Fibroblast of skin of left biceps (primary cell): ENCODE results near the gene C2orf76.

Source experiments
- DNase-seq, 2 experiments: peaks; one replicate each; pipeline ENCODE4 v3.0.0-alpha.2; 2013; ENCODE audit warnings: low read depth in 2 of 2

The C2orf76 gene

DNA sequence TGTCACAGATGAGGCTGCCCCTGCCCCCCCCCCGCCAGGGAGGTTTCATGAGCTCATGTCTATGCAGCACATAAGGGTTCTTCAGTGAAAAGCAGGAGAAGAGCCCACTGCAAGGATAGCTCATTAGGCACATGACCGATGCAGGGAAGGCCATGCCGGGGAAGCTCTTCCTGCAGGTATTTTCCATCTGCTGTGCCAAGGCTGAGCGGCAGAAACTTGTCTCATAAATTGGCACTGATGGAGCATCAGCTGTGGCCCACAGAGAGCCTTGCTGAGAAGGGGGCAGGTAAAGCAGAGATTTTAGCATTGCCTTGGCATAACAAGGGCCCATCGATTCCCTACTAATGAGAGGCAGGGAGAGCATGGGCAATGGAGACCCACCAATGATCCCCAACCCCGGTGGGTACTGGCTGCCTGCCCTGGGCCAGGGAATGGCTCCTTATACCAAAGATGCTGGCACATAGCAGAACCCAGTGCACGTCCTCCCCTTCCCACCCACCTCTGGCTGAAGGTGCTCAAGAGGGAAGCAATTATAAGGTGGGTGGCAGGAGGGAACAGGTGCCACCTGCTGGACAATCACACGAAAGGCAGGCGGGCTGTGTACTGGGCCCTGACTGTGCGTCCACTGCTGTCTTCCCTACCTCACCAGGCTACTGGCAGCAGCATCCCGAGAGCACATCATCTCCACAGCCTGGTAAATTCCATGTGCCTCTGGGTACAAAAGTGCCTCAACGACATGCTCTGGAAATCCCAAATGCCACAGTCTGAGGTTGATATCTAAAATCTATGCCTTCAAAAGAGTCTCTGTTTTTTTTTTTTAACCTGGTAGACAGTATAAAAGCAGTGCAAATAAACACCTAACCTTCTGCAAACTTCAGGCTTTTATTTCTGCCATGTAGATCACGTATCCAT, 101.6 kb downstream of the C2orf76 start:
- DNase-seq, result no peak

DNA sequence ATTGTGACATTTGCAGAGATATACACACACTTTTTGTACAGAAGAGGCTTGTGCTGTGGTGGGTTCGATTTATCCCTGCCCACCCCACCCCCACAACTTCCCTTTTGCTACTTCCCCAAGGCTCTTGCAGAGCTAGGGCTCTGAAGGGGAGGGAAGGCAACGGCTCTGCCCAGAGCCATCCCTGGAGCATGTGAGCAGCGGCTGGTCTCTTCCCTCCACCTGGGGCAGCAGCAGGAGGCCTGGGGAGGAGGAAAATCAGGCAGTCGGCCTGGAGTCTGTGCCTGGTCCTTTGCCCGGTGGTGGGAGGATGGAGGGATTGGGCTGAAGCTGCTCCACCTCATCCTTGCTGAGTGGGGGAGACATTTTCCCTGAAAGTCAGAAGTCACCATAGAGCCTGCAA, 103.0 kb downstream of the C2orf76 start:
- DNase-seq, result no peak

DNA sequence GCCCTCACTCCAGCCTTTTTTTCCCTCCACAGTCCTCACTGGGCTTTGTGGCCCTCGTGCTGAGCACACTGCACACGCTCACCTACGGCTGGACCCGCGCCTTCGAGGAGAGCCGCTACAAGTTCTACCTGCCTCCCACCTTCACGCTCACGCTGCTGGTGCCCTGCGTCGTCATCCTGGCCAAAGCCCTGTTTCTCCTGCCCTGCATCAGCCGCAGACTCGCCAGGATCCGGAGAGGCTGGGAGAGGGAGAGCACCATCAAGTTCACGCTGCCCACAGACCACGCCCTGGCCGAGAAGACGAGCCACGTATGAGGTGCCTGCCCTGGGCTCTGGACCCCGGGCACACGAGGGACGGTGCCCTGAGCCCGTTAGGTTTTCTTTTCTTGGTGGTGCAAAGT, 103.6 kb downstream of the C2orf76 start:
- no peak for DNase-seq

DNA sequence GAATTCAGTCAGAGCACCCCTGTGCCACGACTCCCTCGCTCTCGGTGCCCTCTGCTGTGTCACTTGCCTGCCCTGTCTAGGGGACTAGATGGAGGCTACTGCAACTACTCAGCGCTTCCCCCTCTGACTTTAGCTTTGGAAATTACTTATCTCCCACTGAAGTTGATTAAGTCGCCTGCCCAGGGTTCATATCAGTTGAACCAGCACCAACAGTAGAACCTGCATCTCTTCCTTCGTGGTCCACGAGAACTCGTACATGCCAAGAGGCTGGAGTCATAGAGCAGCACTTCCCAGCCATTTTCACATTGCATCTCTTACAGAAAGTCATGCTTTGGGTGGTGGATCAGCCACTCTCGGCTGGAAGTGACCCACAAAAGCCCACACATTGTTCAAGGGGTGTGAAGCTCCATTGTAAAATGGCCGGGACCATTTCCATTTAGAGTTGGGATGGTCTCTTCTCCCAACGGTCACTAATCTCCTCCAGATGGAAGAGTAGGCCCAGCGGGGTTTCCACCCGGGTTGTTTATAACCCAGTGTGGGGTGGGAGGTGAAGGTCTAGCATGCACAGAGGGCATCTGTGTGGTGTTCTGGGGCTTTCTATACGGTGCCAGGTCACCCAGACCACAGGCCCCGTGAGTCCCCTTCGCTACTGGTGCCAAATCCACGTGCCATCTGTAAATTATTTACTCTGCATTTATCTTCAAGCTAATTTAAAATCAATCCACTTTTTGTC, 105.0 kb downstream of the C2orf76 start:
- DNase-seq, result no peak

DNA sequence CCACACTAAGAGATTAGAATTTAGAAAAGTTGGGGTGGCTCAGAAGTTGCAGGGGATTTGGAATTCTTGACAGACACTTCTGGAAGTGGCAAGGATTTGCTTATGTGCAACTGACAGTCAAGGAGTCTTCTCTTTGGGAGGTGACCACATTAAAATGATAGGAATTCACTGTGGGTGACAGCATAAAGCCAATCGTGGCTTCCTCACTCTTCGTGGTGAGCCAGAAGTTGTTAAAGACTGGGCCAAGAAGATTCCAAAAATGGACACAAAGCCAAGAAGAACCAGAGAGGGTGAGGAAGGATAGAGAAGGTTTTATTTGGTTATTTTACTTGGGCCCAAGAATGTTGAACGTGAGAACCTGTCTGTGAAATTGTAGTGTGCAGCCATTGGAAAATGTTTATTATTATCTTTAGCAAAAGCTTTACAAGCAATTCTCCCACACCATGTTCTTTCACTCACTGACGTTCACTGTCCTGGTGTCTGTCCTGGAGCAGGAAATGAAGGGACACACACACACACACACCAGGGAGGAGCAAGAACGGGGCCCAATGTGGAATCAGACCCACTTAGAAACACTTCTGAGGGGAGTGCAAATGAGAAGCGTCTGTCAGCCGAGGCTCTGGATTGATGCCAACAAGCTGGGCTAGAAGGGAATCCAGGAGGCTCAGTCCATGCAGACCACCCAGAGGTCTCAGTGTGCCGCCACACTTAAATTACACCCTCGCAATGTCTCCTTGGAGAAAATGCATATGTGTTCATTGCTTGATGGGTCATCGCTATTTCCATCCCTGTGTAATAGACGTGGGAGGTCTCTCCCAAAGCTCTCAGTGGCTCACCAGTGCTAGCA, 105.8 kb downstream of the C2orf76 start:
- peak; percentile 62 to 70 for DNase-seq

DNA sequence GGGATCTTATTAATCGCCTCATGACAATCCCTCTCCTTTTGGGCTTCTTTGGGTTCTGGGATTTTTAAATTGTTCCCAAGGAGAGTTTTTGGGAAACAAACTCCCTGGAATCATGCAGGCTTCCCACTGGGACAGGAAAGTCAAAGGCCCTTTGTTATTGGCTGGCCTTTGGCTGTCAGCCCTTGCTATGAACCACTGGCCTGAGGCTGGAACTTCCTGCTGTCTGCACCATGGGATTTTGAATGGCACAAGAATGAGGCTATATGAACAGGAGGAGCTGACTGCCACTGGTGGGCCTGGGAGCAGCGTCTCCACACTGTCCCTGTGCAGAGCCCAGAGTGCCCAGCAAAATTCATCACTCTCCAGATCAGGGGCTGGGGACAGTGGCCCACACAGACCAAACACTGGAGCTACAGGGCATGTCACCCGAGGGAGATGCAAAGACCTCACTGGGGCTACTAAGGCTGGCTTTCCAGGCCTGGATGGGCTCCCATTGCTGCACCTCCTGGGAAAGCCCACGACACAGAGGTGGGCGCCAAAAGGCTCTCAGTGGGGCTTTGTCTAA, 107.3 kb downstream of the C2orf76 start:
- no peak for DNase-seq

DNA sequence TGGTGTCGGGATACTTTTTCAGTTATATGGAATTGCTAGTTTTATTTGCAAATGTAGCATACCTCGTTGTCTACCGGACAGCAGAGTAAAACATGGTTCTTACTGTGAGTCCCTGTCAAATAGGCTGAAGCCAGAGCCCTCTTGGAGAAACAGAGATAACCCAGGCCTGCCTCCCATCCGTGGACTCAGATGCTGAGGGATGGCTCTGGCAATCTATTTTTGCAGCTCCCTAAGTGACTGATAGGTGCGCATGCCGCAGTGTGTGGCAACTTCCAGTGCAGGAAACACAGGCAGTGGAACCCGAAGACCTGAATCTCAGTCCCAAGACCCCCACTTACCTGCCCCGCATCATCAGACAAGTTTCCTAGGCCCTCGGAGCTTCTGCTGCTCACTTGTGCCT, 109.4 kb downstream of the C2orf76 start:
- no peak for DNase-seq

DNA sequence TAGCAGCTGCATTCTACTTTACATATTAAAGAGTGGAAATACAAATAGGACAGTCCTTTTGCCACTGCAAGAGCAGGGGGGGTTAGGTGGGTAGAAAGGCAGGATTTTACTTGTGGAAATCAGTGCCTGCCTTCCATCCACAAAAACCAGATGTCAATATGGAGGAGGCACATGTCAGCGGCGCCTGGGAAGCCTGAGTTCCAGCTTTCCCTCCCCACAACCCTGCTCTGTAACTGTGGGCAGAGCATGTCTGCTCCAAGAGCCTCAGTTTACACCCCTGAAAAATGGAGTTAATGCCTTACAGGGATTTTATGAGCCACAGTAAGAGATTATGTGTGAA, 110.1 kb downstream of the C2orf76 start:
- no peak for DNase-seq

DNA sequence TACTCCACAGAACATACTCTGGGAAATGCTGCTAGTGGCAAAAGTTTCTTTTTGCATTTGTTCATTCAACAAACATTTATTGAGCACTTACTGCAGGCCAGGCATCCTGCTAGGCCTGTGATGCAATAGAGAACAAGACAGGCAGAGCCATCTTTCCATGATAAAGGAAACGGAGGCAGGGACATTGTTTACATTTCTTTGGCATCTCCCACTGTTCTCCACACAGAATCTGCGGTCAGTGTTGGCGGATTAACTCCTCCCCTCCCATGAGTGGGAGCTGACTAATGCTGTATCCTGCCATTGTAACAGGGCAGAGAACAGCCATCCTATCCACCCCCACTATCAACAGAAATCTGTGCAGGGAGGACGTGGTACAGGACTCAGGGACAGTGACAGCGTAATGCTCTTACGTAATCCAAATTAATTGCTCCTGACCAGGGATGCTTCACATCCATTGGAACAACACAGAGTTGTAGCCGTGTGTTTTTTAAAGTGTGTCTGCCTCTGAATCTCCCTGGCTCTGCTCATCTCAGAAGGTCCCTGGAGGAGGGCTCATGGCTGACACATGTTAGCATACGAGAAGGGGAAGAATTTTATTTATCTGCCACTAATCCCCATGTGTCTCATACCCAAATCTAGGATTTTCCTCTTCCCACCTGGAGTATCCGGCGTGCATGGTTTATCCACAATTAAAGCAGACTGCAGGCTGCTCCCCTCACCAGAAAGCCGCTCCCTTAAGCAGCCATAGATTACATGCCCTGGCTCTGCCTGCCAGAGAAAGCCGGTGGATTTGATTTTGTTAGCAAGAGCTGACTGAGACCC, 110.7 kb downstream of the C2orf76 start:
- DNase-seq, result peak; percentile 93 to 94

DNA sequence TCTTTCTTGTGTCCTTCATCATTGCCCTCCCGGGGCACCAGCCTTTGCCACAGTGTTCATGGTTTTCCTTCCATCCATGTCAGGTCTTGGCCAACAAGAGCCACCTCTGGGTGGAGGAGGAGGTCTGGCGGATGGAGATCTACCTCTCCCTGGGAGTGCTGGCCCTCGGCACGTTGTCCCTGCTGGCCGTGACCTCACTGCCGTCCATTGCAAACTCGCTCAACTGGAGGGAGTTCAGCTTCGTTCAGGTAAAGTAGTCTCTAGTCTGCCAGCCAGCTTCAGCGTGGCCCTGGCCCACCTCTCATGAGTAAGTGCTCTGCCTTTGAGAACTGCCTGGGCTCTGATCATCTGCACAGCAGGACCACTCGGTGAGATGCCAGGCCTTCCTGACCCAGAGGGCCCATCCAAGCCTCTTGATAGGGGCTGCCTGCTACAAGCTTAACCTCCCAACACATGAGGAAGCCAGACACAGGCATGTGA, 112.0 kb downstream of the C2orf76 start:
- no peak for DNase-seq

DNA sequence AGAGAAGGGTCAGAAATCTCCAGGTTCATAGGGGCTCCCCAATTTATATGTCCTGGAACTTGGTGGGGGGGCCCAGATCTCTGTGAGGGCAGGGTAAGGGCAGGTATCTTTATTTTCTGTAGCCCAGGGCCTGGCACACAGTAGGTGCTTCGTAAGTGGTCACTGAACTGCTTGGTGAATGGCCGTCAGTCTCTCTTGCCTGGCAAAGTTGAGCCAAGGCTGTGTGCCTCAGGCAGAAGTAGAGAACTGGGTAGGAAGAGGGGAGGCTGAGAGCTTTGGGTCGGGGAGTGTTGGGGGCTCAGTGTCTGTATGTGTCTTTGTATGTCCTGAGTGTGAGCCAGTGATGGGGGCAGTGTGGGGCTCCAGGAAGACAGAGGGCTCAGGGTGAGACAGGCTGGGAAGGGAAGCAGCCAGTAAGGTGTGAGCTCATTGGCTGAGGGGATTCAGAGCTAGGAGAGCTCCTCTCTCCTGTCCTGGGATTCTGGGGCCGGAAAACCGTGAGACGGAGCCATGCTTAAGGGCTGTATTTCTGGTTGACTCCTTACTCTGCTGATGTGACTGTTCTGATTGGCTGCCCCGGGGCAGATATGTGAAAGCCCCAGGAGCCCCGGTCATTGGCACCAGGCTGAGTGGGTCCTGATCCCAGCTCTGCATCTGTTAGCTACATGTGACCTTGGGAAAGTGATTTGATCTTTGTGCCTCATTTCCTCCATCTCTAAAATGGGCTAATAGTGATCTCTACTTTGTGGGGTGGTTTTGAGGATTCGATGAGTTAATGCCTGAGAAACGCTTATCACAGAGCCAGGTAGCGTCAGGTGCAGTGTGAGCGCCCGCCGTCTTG, 112.7 kb downstream of the C2orf76 start:
- no peak for DNase-seq

DNA sequence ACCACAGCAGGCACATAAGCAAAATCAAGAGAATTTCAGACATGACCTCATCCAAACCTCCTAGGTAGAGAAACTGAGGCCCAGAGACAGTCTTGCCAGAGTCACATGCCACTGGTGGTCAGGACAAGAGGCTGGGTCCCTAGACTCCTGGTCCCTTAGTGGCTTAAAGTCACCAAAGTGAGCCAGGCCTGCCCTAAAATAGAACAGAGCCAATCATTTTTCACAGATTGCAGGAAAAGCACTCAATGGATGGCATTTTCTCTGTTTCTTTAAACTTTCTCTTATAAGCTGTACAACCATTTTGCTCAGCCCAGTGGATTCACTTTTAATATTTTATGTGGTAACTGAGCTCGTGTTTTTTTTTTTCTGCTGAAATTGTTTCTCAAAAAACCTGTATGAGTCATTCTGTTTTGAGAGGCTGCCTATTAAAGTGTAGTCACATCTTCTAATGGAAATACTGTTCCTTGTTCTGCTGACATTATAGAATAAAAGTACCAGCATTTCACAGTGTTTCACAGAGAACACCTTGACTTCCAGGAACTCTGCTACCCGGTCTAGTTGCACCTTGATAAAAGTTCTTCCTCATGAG, 113.4 kb downstream of the C2orf76 start:
- no peak for DNase-seq
